Mammary epithelial cell (primary cell): ENCODE data around the gene ZNF662.

Source experiments
- CTCF ChIP-seq, 2 donors: IDR thresholded peaks in 1 of 2; conservative IDR thresholded peaks in 1 of 2; 2 replicates each; pipeline ENCODE4 v1.5.1; 2011 to 2012; ENCODE audit warnings: inconsistent platforms in 2 of 2, low read length in 2 of 2, mild to moderate bottlenecking in 2 of 2, control low read depth in 1 of 2, low read depth in 1 of 2; ENCODE audit not compliant: insufficient read depth in 1 of 2; ENCODE audit errors: extremely low read depth in 1 of 2
- EZH2 ChIP-seq: IDR thresholded peaks from 2 replicates; pipeline ENCODE4 v1.6.1; 2012; ENCODE audit warnings: low read length, inconsistent platforms, borderline replicate concordance

GRCh38 chr3:42957573-42957972 is 51.6 kb downstream of the ZNF662 start:
- TF ChIP-seq EZH2 (no peak), CTCF (conservative IDR thresholded peaks at IDR 0.05 in 1 of 2, IDR thresholded peaks at IDR 0.05 in 1 of 2; ENCODE audit: extremely low read depth in 1 of 2, insufficient read depth in 1 of 2, low read depth in 1 of 2, low read length in 2 of 2) (peak in 1 of 2 donors; percentile 19)
